CD4-positive, alpha-beta T cell treated with Interleukin-15 for 1 hour (primary cell): ENCODE data around the gene ILF2.

ENCODE experiments used
- DNase-seq: peaks from one replicate; pipeline ENCODE4 v3.0.0-alpha.2; 2020

ILF2 gene

DNA sequence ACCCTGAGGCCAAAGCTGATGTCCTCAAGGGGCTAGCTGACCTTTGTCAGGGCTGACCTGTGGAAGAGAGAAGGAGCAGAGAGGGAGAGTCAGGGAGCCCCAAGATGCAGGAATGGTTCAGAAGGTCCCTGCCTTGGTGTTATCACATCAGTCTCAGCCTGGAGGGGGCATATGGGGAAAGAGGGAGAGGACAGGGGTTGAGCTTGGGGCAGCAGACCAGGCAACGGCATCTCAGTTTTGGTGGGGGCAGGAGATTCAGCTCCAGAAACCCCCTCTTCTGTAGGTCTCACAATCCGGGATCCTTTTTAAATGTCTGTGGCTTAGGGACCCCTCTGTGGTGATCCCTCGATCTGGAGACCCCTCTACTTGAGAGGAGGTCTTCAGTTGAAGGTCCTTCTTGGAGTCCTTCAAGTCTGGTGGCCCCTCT lies 44.3 kb downstream of the ILF2 start:
- DNase-seq = no peak

DNA sequence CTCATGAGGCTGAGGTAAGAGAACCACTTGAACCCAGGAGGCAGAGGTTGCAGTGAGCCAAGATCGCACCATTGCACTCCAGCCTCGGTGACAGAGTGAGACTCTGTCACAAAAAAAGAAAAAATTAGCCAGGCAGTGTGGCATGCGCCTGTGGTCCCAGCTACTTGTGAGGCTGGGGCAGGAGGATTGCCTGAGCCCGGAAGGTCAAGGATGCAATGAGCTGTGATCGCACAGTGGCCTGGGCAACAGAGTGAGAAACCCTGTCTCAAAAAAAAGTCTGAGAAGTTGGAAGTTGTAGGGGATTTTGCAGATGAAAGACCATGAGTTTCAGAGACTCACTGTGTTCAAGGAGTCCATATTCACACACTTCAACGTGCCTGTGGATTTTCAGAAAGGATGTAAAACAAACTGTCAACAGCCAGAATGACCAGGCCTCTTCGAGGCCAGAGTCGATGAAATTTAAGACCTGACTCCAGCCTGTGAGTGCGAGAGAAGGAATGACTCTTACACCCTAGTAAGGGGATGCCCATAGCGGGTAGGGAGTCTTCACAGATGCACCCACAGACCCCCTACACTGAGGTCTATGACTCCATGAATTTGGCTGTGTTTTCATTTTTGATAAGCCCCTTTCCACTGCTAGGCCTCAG lies 45.7 kb downstream of the ILF2 start:
- DNase-seq = no peak

DNA sequence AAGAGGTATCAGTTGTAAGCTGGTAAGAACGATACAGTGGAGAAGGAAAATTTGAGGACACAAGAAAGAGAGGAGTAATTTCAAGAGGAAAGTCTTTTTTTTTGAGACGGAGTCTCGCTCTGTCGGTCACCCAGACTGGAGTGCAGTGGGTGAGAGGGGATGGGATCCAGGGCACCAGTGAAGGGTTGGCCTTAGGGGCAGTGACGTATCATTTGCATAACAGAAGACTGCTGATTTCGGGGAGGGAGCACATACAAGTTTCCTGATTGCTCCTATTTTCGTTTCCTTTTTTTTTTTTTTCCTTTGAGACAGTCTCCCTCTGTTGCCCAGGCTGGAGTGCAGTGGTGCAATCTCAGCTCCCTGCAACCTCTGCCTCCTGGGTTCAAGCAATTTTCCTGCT lies 47.7 kb downstream of the ILF2 start:
- DNase-seq = no peak

DNA sequence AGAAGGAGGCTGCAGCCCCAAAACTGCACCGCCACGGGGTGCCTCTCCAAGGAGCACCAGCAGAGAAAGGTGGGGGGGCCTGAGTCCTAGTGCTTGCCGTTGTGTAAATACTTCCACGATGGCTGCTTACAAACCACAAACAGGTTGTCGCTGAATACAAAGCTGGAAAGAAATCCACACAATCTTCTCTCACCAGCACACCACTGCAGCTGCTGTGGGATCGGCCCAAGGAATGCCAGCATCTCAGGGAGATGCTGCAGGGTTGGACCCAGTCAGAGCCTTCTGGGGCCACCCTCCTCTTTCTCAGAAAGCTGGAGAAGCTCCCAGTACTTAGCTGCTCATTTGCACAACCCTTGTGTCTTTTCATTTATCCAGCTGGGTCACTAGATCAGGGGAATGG lies 51.6 kb downstream of the ILF2 start:
- no peak for DNase-seq

DNA sequence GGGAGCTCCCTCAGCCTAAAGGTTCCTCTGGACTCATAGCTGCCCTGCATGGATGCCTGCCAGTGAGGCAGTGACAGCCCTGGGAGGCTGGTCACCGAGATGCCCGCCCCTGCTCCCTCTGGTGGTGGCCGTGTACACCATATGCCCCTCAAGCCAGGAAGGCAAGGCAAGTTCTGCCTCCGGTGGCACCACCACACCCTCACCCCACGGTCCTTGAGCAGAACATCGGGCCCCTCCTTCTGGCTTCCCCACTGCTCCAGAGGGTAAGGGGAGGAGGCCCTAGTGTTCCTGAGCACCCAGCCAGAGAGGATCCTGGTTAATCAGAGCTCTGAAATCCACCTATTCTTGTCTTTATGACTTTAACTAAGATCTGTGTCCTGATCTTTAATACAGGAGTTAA lies 53.1 kb downstream of the ILF2 start:
- DNase-seq = peak; percentile 67

DNA sequence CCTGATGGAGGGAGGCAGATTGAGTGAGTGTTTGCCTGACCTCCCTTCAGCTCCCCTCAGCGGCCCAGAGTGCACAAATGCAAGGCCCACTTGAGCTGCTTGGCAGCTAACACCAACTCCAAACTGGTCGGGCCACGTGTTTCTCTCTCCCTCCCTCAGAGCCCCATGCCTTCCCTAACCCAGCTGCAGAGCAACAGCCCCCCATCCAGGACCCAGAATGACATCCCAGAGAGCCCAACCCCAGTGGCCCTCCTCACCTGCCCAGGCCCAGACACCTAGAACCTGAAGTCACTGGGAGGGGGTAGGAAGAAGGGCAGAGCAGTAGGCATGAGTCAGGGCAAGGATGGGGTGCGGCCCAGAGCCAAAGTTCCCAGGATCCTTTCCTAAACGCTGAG lies 53.9 kb downstream of the ILF2 start:
- no peak for DNase-seq

DNA sequence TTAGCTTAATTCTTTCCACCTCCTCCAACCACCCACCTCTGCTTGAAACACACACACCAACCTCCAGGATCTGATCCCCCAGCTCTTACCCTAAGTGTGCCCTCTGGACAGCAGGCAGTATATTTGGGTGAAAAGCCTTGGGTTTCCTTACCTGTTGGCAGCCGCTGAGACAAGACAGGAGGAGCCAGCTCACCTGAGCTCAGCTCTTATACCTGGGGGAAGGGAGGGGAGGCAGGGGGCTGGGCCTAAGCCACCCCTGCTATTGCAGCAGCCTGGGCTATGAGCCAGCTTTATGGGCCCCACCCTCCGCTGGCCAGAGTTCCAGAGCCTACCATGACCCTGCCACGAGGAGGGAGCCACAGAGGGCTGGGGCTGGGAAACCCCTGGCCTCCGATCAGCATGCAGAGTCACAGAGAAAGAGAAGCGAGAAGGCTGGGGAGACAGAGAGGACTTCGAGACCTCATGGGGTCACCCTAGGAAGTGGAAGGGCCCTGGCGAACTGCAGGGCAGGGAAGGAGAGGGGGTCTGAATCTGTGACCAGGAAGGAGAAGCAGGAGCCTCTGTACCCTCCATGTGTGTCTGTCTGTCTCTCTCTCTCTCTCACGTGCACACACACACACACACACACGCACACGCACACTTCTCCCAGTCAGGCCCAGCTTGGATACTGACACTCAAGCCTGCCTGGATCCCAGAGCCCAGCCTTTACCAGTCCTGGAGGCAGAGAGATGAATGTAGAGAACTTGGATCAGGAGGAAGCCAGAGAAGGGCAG lies 54.5 kb downstream of the ILF2 start, which contains the start of gene S100A14:
TSS of gene S100A14 (minus strand) at position 182 of the 773 bp plus-strand sequence. CDS start 467 bp downstream, outside the sequence.
- DNase-seq = no peak

DNA sequence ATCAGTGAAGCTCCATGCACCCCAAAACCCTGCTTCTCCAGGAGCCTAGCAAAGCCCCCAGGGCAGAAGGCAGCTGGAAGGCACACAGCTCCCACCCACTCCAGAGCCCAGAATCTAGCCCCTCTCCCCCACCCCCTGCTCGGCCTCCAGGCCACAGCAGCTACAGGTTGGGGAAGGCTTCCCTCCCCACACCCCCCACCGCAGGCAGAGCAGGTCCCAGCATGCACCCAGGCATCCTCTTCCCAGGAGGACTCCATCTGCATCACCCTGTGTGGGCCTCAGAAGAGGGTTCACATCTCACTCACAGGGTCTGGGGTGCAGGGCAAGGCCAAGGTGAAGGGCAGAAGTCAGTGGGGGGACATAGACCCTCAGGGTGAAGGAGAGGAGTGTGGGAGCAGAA lies 55.4 kb downstream of the ILF2 start:
- DNase-seq = no peak

DNA sequence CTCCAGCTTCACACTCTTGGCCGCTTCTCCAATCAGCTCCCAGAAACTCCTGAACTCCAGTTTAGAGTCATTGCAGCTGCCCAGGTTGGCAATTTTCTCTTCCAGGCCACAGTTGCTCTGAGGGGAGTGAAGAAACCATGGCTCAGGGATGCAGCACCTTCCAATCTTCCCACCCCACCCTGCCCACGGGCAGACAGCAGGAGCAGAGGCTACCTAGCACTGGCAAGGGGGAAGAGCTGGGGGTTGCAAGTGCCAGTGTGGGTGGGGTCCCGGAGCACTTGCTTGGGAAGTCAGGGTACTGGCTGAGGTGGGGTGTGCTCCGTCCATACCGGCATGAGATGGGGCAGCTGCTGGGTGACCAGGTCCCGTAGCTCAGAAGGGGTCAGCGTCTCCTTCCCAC lies 55.9 kb downstream of the ILF2 start:
- no peak for DNase-seq

DNA sequence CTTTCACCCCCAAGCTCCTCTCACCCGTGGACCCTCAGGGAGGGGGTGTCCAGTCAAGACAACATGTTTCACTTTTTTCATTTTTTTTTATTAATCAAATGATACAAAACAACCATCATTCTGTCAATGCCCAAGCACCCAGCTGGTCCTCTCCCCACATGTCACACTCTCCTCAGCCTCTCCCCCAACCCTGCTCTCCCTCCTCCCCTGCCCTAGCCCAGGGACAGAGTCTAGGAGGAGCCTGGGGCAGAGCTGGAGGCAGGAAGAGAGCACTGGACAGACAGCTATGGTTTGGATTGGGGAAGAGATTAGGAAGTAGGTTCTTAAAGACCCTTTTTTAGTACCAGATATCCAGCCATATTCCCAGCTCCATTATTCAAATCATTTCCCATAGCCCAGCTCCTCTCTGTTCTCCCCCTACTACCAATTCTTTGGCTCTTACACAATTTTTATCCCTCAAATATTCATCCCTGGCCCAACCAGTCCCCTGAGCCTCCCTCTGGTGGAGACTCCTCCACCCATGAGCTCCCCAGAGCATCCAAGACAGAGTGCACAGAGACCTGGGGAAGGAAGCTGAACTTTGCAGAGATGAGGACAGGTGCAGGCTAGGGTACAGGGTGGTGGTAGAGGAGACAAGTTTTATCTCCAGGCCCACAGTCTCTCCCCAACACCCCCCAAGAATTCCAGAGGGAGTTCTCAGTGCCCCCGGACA lies 56.4 kb downstream of the ILF2 start:
- no peak for DNase-seq

DNA sequence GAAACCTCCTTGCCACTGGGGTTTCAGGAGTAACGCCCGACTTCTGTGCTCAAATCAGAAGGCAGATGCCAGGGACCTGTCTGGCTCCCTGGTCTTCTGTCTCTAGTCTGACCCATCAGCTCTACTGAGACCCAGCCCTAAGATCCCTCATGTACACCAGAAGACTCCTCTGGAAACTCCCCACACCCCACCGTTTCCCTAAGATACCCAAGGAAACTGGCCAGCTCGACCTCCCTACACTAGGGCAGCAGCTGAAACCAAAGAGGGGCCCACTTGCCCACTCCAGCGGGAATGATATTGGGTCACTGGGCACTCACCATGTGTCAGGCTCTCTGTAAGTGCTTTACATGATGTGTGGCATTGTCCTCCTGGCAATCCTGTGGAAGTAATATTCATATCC lies 57.4 kb downstream of the ILF2 start:
- no peak for DNase-seq

DNA sequence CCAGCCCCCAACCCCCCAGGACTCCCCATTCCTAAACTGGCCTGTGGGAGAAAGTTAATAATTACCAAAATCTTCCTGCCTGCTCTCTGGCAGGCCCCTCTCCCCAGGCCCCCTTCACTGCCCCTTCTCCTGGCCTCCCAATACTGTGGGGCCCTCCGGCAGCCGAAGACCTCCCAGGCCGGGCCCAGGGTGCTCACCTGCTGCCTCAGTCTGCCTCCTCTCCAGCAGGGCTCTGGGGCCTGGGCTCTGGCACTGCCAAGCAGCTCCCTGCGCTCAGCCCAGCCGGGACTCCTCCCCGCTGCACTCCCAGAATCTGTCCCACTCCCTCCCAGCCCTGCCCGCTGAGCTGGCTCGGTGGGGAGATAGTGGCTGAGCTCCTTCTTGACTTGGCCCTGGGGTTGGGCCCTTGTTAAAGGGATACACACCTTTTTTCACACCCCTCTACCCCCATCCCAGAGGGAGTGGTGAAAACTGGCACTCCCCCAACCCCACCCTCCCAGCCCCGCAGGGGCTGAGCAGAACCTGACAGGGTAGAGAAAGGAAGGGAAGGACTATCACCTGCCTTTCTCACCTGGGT lies 58.0 kb downstream of the ILF2 start, which contains the start of gene S100A16:
TSS of gene S100A16 (minus strand) at position 383 of the 577 bp plus-strand sequence. CDS start 4,986 bp downstream, outside the sequence.
- DNase-seq = no peak

DNA sequence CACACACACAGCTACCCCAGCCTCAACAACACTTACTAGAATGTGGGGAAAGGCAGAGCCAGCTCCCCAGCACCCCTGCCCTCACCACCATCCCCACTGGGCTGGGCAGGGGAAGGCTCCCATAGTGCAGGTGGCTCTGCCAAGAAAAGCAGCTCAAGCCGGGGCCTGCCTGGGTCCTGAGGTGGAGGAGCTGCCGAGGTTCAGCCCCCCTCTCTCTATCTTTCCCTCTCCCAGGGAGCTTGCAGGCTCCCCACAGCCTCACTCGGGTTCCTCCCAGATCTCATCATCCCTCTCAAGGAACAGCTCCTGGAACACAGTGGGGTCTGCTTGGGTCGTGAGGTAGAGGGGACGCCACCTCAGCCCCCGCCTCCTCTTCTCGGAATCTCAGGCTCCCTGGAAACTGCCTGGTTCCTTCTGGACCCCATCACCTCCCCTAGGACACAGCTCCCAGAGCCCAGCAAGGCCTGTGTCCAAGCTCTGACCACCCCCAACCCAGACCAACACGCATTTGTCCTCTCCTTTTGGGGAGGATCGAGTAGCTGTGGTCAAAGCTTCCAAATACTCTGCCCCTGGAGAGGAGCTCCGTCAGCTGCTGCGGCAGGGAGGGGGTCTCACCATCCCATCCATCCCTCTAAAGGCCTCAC lies 58.6 kb downstream of the ILF2 start:
- DNase-seq = no peak
